Measurements from ENCODE around the gene MRPL41.

The MRPL41 gene

GRCh38 chr9:137551264-137552021, at the start of gene MRPL41:
Gene MRPL41, plus strand, starts transcription at chr9:137551879. Its CDS starts 203 bp downstream, at chr9:137552082.
- TF ChIP-seq CTCF (conservative IDR thresholded peaks at IDR 0.05; ENCODE audit: low read length) (peak; percentile 28), EZH2phosphoT487 (IDR thresholded peaks at IDR 0.05; ENCODE audit: borderline replicate concordance) (no peak)
- Histone ChIP-seq H3K27me3 (ENCODE audit: insufficient read depth, low read length, poor library complexity, severe bottlenecking) (no peaks in the 10 kb centered on the region), H3K4me3 (ENCODE audit: low read length, poor library complexity, severe bottlenecking) (peak within 1 kb of the TSS; percentile 81), H3K9ac (ENCODE audit: low read depth, low read length, poor library complexity, severe bottlenecking) (peak within 1 kb of the TSS; percentile 72), H3K4me1 (ENCODE audit: insufficient read depth, low read length, poor library complexity, severe bottlenecking) (peaks cover 2% of the 10 kb centered on the region), H3K9me2 (replicated peaks; ENCODE audit: low read depth, low read length) (no peaks in the 10 kb centered on the region), H4K20me1 (ENCODE audit: insufficient read depth, low read length, poor library complexity, severe bottlenecking) (no peaks in the 10 kb centered on the region), H2AFZ (ENCODE audit: low read length) (peak within 1 kb of the TSS; percentile 70), H3K4me2 (ENCODE audit: low read depth, low read length, poor library complexity, severe bottlenecking) (peak within 1 kb of the TSS; percentile 87), H3F3A (ENCODE audit: low read depth) (0 out of 2 replicates have a peak, but pooled peaks cover 3% of the 10 kb centered on the region), H3K79me2 (ENCODE audit: insufficient read depth, low read length) (0 out of 2 replicates have a peak, but pooled peaks cover 7% of the 10 kb centered on the region), H3K36me3 (ENCODE audit: insufficient read depth, low read length) (peaks cover 18% of the 10 kb centered on the region; the same call in 1 of the 2 replicates), H3K9me3 (ENCODE audit: insufficient read depth, low read depth, low read length) (no peaks in the 10 kb centered on the region)

- H3K4me1 ChIP-seq (ENCODE audit: insufficient read depth, low read length, poor library complexity, severe bottlenecking) = no peaks in the 10 kb centered on the region
- H2AFZ ChIP-seq (ENCODE audit: low read length) = no peak overlapping the region
- H3K79me2 ChIP-seq (ENCODE audit: insufficient read depth, low read length) = no peaks in the 10 kb centered on the region
- H3K27me3 ChIP-seq (ENCODE audit: insufficient read depth, low read length, poor library complexity, severe bottlenecking) = no peaks in the 10 kb centered on the region
- H3K9me2 ChIP-seq (replicated peaks; ENCODE audit: low read depth, low read length) = no peaks in the 10 kb centered on the region
- H3K9ac ChIP-seq (ENCODE audit: low read depth, low read length, poor library complexity, severe bottlenecking) = no peak overlapping the region
- H3K36me3 ChIP-seq (ENCODE audit: insufficient read depth, low read length) = no peaks in the 10 kb centered on the region
- TF ChIP-seq EZH2phosphoT487 (IDR thresholded peaks at IDR 0.05; ENCODE audit: borderline replicate concordance) = no peak
- TF ChIP-seq CTCF (conservative IDR thresholded peaks at IDR 0.05; ENCODE audit: low read length) = no peak
- no peaks in the 10 kb centered on the region for H4K20me1 ChIP-seq (ENCODE audit: insufficient read depth, low read length, poor library complexity, severe bottlenecking)
- H3K9me3 ChIP-seq (ENCODE audit: insufficient read depth, low read depth, low read length) = no peaks in the 10 kb centered on the region
- H3K4me3 ChIP-seq (ENCODE audit: low read length, poor library complexity, severe bottlenecking) = no peak overlapping the region
- peaks cover 4% of the 10 kb centered on the region; the same call in 1 of the 2 replicates for H3F3A ChIP-seq (ENCODE audit: low read depth)
- H3K4me2 ChIP-seq (ENCODE audit: low read depth, low read length, poor library complexity, severe bottlenecking) = no peak overlapping the region
These were observed 49.4 kb upstream of the MRPL41 start for GRCh38 chr9:137502008-137502911.

- Histone ChIP-seq H3K9me2 (replicated peaks; ENCODE audit: low read depth, low read length) (no peaks in the 10 kb centered on the region), H3K9me3 (ENCODE audit: insufficient read depth, low read depth, low read length) (no peaks in the 10 kb centered on the region), H3K27me3 (ENCODE audit: insufficient read depth, low read length, poor library complexity, severe bottlenecking) (no peaks in the 10 kb centered on the region), H3K9ac (ENCODE audit: low read depth, low read length, poor library complexity, severe bottlenecking) (no peak overlapping the region), H3K4me2 (ENCODE audit: low read depth, low read length, poor library complexity, severe bottlenecking) (no peak overlapping the region), H3K4me3 (ENCODE audit: low read length, poor library complexity, severe bottlenecking) (no peak overlapping the region), H3F3A (ENCODE audit: low read depth) (peaks cover 4% of the 10 kb centered on the region; the same call in 1 of the 2 replicates), H3K79me2 (ENCODE audit: insufficient read depth, low read length) (no peaks in the 10 kb centered on the region), H3K36me3 (ENCODE audit: insufficient read depth, low read length) (no peaks in the 10 kb centered on the region), H4K20me1 (ENCODE audit: insufficient read depth, low read length, poor library complexity, severe bottlenecking) (no peaks in the 10 kb centered on the region), H3K4me1 (ENCODE audit: insufficient read depth, low read length, poor library complexity, severe bottlenecking) (no peaks in the 10 kb centered on the region), H2AFZ (ENCODE audit: low read length) (no peak overlapping the region)
- TF ChIP-seq EZH2phosphoT487 (IDR thresholded peaks at IDR 0.05; ENCODE audit: borderline replicate concordance) = no peak
- no peak for TF ChIP-seq CTCF (conservative IDR thresholded peaks at IDR 0.05; ENCODE audit: low read length)
These were observed 47.3 kb upstream of the MRPL41 start for GRCh38 chr9:137504432-137504777.

Measured in Loucy (cell line).